GM23338 (cell line): ENCODE measurements around the gene CIC. TPM values are rescaled to one million over a fixed set of nuclear protein-coding genes. Genes with fewer than 3 reads are reported as not detected.
A peak's percentile ranks its signal among the peaks of the same experiment; 100 is the strongest.

Source experiments
- ATAC-seq: fragments of 200-7000 bp; cut with Tn5 transposase; 3 replicates; pipeline ENCODE4 v1.9.1; 2020
- DNase-seq: peaks from one replicate; pipeline ENCODE4 v3.0.0-alpha.2; 2015; ENCODE audit warnings: low spot score
- H2AFZ ChIP-seq: fragments of 200-600 bp; sonication (generic); 2 replicates; pipeline ENCODE4 v1.8.0; 2016; ENCODE audit warnings: antibody characterized with exemption, mild to moderate bottlenecking, moderate library complexity
- H3F3A ChIP-seq: fragments of 200-600 bp; sonication (generic); replicated peaks from 2 replicates; pipeline ENCODE4 v1.8.0; 2017; ENCODE audit warnings: antibody characterized with exemption, mixed run types, low read depth
- H3K27ac ChIP-seq: fragments of 200-600 bp; sonication (generic); 2 replicates; pipeline ENCODE4 v1.6.1; 2016; ENCODE audit warnings: low read depth
- H3K27me3 ChIP-seq: fragments of 200-600 bp; sonication (generic); 2 replicates; pipeline ENCODE4 v1.8.0; 2016; ENCODE audit warnings: mild to moderate bottlenecking, mixed run types, moderate library complexity; ENCODE audit not compliant: insufficient read depth
- H3K36me3 ChIP-seq: fragments of 200-600 bp; sonication (generic); 2 replicates; pipeline ENCODE4 v1.8.0; 2016; ENCODE audit warnings: mild to moderate bottlenecking; ENCODE audit not compliant: insufficient read depth
- H3K4me1 ChIP-seq: fragments of 200-600 bp; sonication (generic); 2 replicates; pipeline ENCODE4 v1.8.0; 2016; ENCODE audit warnings: mild to moderate bottlenecking, moderate library complexity; ENCODE audit not compliant: insufficient read depth
- H3K4me2 ChIP-seq: fragments of 200-600 bp; sonication (generic); 2 replicates; pipeline ENCODE4 v1.7.1; 2017; ENCODE audit warnings: mixed run types
- H3K4me3 ChIP-seq: fragments of 200-600 bp; sonication (generic); 2 replicates; pipeline ENCODE4 v1.6.1; 2016; ENCODE audit warnings: mixed run types
- H3K79me2 ChIP-seq: fragments of 200-600 bp; sonication (generic); replicated peaks from 2 replicates; pipeline ENCODE4 v1.8.0; 2017; ENCODE audit warnings: mild to moderate bottlenecking; ENCODE audit not compliant: insufficient read depth
- H3K9me2 ChIP-seq: fragments of 200-600 bp; sonication (generic); 2 replicates; pipeline ENCODE4 v1.8.0; 2017; ENCODE audit not compliant: insufficient read depth
- H4K20me1 ChIP-seq: fragments of 200-600 bp; sonication (generic); replicated peaks from 2 replicates; pipeline ENCODE4 v1.8.0; 2017; ENCODE audit warnings: mild to moderate bottlenecking; ENCODE audit not compliant: insufficient read depth
- H3K27ac Mint-ChIP-seq: 2 replicates; pipeline ENCODE4 v1.8.0; 2020; ENCODE audit warnings: inconsistent platforms, mild to moderate bottlenecking, moderate library complexity, mixed read lengths
- H3K27me3 Mint-ChIP-seq: 3 replicates; pipeline ENCODE4 v1.8.0; 2022; ENCODE audit warnings: low read depth, mild to moderate bottlenecking, moderate library complexity, mixed read lengths, inconsistent platforms; ENCODE audit not compliant: insufficient read depth, poor library complexity
- H3K36me3 Mint-ChIP-seq: 3 replicates; pipeline ENCODE4 v1.8.0; 2021; ENCODE audit warnings: low read depth, mild to moderate bottlenecking, inconsistent platforms, moderate library complexity, mixed read lengths
- H3K4me1 Mint-ChIP-seq: 3 replicates; pipeline ENCODE4 v1.8.0; 2020; ENCODE audit warnings: mild to moderate bottlenecking, inconsistent platforms, mixed read lengths
- H3K4me3 Mint-ChIP-seq: 3 replicates; pipeline ENCODE4 v1.8.0; 2021; ENCODE audit warnings: moderate library complexity, mild to moderate bottlenecking, inconsistent platforms, mixed read lengths
- H3K9me3 Mint-ChIP-seq: 3 replicates; pipeline ENCODE4 v1.8.0; 2020; ENCODE audit warnings: moderate library complexity, mild to moderate bottlenecking, inconsistent platforms, mixed read lengths
- CREB1 ChIP-seq: fragments of 250-450 bp; sonication (Bioruptor Pico); IDR thresholded peaks from 2 replicates; pipeline ENCODE4 v1.5.0; 2020; ENCODE audit warnings: low read depth, mild to moderate bottlenecking, moderate library complexity
- JUNB ChIP-seq: IDR thresholded peaks from one replicate; pipeline ENCODE4 v1.6.1; 2016; ENCODE audit warnings: antibody characterized with exemption; ENCODE audit not compliant: unreplicated experiment
- POLR2AphosphoS5 ChIP-seq: IDR thresholded peaks from 2 replicates; pipeline ENCODE4 v1.6.1; 2016; ENCODE audit warnings: antibody characterized with exemption, low read depth
- ZNF114 ChIP-seq: fragments of 250-450 bp; sonication (Bioruptor Pico); IDR thresholded peaks from 2 replicates; pipeline ENCODE4 v1.5.0; 2020; ENCODE audit warnings: mild to moderate bottlenecking, moderate library complexity
- ZNF331 ChIP-seq: fragments of 250-450 bp; sonication (Bioruptor Pico); IDR thresholded peaks from 2 replicates; pipeline ENCODE4 v1.5.0; 2020; ENCODE audit warnings: low read depth, mild to moderate bottlenecking, moderate library complexity
- polyA plus RNA-seq: library from polyadenylated mRNA; unstranded; fragments of >200 nt; fragmentation: Nextera tagmentation; extraction: Ambion mirVana; gene quantifications from 2 replicates; pipeline ENCODE4 v1.2.1, GENCODE V29; 2016
- total RNA-seq: library from RNA; depleted of rRNA; stranded (reverse); fragments of >200 nt; shearing (Covaris generic); gene quantifications from 2 replicates; pipeline ENCODE4 v1.2.3, GENCODE V29; 2014
- TF ChIP-seq, protein P1 (sequence below): fragments of 250-450 bp; sonication (Bioruptor Pico); IDR thresholded peaks from 2 replicates; pipeline ENCODE4 v1.5.0; 2020; ENCODE audit warnings: mild to moderate bottlenecking, moderate library complexity
- TF ChIP-seq, protein P2 (sequence below): IDR thresholded peaks from 2 replicates; pipeline ENCODE4 v1.6.1; 2016; ENCODE audit warnings: antibody characterized with exemption
- TF ChIP-seq, protein P3 (sequence below), 2 experiments: fragments of 200-600 bp in 1 of 2; sonication (generic) in 1 of 2; conservative IDR thresholded peaks; 2 replicates each; pipeline versions ENCODE4 v1.5.1 to v1.6.1; 2016 to 2017; ENCODE audit warnings: antibody characterized with exemption in 2 of 2, low read depth in 2 of 2, mild to moderate bottlenecking in 2 of 2, moderate library complexity in 1 of 2

Gene CIC
- total and polyA plus RNA-seq, 2 experiments from 2014 or later, result 13.2 to 42.0 TPM

DNA sequence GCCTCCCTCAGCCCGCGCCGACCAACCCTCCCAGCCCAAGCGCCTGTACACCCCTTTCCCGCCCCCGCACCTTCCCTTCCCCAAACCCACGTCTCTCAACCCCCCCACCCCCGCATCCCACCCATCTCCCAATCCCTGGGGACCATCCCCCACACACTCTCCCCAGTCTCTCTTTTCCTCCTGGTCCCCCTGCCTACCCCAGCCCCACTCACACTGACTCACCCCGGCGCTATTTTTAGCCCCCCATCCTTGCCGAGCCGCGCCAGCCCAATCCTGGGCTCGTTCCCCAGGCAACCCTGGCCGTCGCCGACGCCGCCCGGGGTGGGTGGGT lies 11.7 kb downstream of the CIC start (continued):
- TF ChIP-seq, protein P1, sequence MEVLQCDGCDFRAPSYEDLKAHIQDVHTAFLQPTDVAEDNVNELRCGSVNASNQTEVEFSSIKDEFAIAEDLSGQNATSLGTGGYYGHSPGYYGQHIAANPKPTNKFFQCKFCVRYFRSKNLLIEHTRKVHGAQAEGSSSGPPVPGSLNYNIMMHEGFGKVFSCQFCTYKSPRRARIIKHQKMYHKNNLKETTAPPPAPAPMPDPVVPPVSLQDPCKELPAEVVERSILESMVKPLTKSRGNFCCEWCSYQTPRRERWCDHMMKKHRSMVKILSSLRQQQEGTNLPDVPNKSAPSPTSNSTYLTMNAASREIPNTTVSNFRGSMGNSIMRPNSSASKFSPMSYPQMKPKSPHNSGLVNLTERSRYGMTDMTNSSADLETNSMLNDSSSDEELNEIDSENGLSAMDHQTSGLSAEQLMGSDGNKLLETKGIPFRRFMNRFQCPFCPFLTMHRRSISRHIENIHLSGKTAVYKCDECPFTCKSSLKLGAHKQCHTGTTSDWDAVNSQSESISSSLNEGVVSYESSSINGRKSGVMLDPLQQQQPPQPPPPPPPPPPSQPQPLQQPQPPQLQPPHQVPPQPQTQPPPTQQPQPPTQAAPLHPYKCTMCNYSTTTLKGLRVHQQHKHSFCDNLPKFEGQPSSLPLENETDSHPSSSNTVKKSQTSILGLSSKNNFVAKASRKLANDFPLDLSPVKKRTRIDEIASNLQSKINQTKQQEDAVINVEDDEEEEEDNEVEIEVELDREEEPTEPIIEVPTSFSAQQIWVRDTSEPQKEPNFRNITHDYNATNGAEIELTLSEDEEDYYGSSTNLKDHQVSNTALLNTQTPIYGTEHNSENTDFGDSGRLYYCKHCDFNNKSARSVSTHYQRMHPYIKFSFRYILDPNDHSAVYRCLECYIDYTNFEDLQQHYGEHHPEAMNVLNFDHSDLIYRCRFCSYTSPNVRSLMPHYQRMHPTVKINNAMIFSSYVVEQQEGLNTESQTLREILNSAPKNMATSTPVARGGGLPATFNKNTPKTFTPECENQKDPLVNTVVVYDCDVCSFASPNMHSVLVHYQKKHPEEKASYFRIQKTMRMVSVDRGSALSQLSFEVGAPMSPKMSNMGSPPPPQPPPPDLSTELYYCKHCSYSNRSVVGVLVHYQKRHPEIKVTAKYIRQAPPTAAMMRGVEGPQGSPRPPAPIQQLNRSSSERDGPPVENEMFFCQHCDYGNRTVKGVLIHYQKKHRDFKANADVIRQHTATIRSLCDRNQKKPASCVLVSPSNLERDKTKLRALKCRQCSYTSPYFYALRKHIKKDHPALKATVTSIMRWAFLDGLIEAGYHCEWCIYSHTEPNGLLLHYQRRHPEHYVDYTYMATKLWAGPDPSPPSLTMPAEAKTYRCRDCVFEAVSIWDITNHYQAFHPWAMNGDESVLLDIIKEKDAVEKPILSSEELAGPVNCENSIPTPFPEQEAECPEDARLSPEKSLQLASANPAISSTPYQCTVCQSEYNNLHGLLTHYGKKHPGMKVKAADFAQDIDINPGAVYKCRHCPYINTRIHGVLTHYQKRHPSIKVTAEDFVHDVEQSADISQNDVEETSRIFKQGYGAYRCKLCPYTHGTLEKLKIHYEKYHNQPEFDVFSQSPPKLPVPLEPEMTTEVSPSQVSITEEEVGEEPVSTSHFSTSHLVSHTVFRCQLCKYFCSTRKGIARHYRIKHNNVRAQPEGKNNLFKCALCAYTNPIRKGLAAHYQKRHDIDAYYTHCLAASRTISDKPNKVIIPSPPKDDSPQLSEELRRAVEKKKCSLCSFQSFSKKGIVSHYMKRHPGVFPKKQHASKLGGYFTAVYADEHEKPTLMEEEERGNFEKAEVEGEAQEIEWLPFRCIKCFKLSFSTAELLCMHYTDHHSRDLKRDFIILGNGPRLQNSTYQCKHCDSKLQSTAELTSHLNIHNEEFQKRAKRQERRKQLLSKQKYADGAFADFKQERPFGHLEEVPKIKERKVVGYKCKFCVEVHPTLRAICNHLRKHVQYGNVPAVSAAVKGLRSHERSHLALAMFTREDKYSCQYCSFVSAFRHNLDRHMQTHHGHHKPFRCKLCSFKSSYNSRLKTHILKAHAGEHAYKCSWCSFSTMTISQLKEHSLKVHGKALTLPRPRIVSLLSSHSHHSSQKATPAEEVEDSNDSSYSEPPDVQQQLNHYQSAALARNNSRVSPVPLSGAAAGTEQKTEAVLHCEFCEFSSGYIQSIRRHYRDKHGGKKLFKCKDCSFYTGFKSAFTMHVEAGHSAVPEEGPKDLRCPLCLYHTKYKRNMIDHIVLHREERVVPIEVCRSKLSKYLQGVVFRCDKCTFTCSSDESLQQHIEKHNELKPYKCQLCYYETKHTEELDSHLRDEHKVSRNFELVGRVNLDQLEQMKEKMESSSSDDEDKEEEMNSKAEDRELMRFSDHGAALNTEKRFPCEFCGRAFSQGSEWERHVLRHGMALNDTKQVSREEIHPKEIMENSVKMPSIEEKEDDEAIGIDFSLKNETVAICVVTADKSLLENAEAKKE (CRISPR knock-in tag), result no peak
- TF ChIP-seq, protein P2, sequence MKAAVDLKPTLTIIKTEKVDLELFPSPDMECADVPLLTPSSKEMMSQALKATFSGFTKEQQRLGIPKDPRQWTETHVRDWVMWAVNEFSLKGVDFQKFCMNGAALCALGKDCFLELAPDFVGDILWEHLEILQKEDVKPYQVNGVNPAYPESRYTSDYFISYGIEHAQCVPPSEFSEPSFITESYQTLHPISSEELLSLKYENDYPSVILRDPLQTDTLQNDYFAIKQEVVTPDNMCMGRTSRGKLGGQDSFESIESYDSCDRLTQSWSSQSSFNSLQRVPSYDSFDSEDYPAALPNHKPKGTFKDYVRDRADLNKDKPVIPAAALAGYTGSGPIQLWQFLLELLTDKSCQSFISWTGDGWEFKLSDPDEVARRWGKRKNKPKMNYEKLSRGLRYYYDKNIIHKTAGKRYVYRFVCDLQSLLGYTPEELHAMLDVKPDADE, result no peak

DNA sequence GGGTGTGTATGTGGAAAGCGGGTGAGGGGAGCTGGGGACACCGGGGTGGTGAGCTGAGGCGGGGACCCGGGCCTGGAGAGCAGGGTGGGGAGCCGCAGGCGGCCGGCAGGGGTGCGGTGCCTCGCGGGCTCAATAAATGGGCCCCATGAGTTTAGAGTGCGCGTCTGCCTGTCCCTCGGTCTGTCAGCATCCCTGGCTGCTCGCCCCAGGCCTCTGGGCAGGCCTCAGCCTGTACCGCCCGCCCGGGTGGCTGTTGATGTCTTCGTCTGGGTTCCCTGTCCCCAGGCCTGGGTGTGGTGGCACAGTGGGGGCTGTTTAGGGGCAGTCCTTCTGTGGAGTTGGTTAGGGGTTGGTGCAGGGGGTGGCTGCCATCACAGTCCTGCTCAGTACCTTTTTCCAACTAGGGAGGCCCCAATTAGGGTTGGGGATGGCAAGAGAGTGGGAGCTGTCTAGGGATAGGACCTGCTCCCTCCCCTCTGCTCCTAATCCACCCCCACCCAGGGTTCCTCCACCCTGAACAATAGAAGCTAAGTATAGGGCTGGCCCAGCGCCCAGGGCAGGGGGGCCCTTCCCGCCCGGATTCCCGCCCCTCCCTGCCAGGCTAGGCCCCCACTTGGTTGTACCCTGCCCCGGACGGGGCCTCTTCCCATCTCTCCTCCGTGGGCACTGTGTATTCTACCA lies 12.2 kb downstream of the CIC start:
- peak overlapping the region; percentile 69 for H3K4me3 Mint-ChIP-seq
- H3K4me1 Mint-ChIP-seq, result peaks cover 42% of the 10 kb centered on the region
- Histone ChIP-seq H3K79me2 (peaks cover 20% of the 10 kb centered on the region), H3K27me3 (no peaks in the 10 kb centered on the region), H3K4me3 (peak overlapping the region; percentile 96), H3K36me3 (no peaks in the 10 kb centered on the region), H3K4me1 (peaks cover 32% of the 10 kb centered on the region), H2AFZ (no peak overlapping the region), H3K9me2 (no peaks in the 10 kb centered on the region), H3K27ac (no peak overlapping the region), H3K4me2 (peak overlapping the region; percentile 81), H4K20me1 (0 out of 2 replicates have a peak, but pooled peaks cover 3% of the 10 kb centered on the region), H3F3A (peaks cover 23% of the 10 kb centered on the region)
- no peaks in the 10 kb centered on the region; the same call in 2 of the 3 replicates for H3K36me3 Mint-ChIP-seq
- DNase-seq (peak; percentile 51), ATAC-seq (peak; percentile 5)
- TF ChIP-seq ZNF331 (CRISPR knock-in tag), result no peak
- no peak for TF ChIP-seq ZNF114 (CRISPR knock-in tag)
- no peak for TF ChIP-seq JUNB
- TF ChIP-seq, protein P3, sequence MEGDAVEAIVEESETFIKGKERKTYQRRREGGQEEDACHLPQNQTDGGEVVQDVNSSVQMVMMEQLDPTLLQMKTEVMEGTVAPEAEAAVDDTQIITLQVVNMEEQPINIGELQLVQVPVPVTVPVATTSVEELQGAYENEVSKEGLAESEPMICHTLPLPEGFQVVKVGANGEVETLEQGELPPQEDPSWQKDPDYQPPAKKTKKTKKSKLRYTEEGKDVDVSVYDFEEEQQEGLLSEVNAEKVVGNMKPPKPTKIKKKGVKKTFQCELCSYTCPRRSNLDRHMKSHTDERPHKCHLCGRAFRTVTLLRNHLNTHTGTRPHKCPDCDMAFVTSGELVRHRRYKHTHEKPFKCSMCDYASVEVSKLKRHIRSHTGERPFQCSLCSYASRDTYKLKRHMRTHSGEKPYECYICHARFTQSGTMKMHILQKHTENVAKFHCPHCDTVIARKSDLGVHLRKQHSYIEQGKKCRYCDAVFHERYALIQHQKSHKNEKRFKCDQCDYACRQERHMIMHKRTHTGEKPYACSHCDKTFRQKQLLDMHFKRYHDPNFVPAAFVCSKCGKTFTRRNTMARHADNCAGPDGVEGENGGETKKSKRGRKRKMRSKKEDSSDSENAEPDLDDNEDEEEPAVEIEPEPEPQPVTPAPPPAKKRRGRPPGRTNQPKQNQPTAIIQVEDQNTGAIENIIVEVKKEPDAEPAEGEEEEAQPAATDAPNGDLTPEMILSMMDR (conservative IDR thresholded peaks at IDR 0.05; ENCODE audit: low read depth in 2 of 2), result no peak
- TF ChIP-seq POLR2AphosphoS5, result no peak
- TF ChIP-seq CREB1 (CRISPR knock-in tag), result no peak
- H3K9me3 Mint-ChIP-seq, result no peaks in the 10 kb centered on the region; the same call in 2 of the 3 replicates
- peaks cover 23% of the 10 kb centered on the region for H3K27me3 Mint-ChIP-seq
- H3K27ac Mint-ChIP-seq, result peak overlapping the region; percentile 74
